Caco-2 (cell line): ENCODE data around the gene LSM14B. TPM values are rescaled to one million over a fixed set of nuclear protein-coding genes. Genes with fewer than 3 reads are reported as not detected.
"Not testable (repeated sequence)": the region's sequence is repeated elsewhere in the genome, so short reads cannot be mapped to it uniquely, and the experiment has no call there.

Experiments
- BruUV-seq: library from RNA; stranded (reverse); fragments of 400-500 nt; replicated peaks from 2 replicates; lab custom pipeline; 2021; lab: Mats Ljungman, UMichigan
- CTCF ChIA-PET: fragments of 300-600 bp; sonication (Branson Sonifier 250); formaldehyde crosslinking; loops from one replicate; lab custom pipeline; 2022; ENCODE audit warnings: antibody characterized with exemption; lab: Charles Lee
- POLR2A ChIA-PET: fragments of 300-600 bp; sonication (Branson Sonifier 250); formaldehyde crosslinking; loops from one replicate; lab custom pipeline; 2022; ENCODE audit warnings: antibody characterized with exemption; lab: Charles Lee
- DNase-seq, 2 experiments: peaks; one replicate each; pipeline versions ENCODE4 v3.0.0 to v3.0.0-alpha.2; 2020 to 2022
- H3K27me3 ChIP-seq: replicated peaks from 2 replicates; pipeline ENCODE4 v1.6.0; 2011; ENCODE audit warnings: low read length; ENCODE audit not compliant: control insufficient read depth, insufficient read depth
- H3K36me3 ChIP-seq: 2 replicates; pipeline ENCODE4 v1.5.1; 2011; ENCODE audit warnings: low read length; ENCODE audit not compliant: control insufficient read depth, insufficient read depth
- H3K4me1 ChIP-seq: fragments of 250-450 bp; sonication (Bioruptor Pico); 2 replicates; pipeline ENCODE4 v1.5.1; 2020; ENCODE audit warnings: mild to moderate bottlenecking
- H3K4me3 ChIP-seq: 2 replicates; pipeline ENCODE4 v1.5.1; 2011; ENCODE audit warnings: low read depth, mild to moderate bottlenecking, control low read depth, low read length
- H3K9me3 ChIP-seq: fragments of 250-450 bp; sonication (Bioruptor Pico); 2 replicates; pipeline ENCODE4 v1.5.1; 2020; ENCODE audit warnings: mild to moderate bottlenecking, moderate library complexity
- H3K27ac Mint-ChIP-seq: one replicate; pipeline ENCODE4 v1.8.0; 2022; ENCODE audit warnings: mixed read lengths; ENCODE audit not compliant: unreplicated experiment
- H3K27me3 Mint-ChIP-seq: one replicate; pipeline ENCODE4 v1.8.0; 2022; ENCODE audit warnings: mixed read lengths; ENCODE audit not compliant: insufficient read depth, unreplicated experiment
- H3K36me3 Mint-ChIP-seq: one replicate; pipeline ENCODE4 v1.8.0; 2022; ENCODE audit warnings: mild to moderate bottlenecking, mixed read lengths; ENCODE audit not compliant: insufficient read depth, unreplicated experiment
- H3K4me1 Mint-ChIP-seq: one replicate; pipeline ENCODE4 v1.8.0; 2022; ENCODE audit warnings: low read depth, mixed read lengths; ENCODE audit not compliant: unreplicated experiment
- H3K4me3 Mint-ChIP-seq: one replicate; pipeline ENCODE4 v1.8.0; 2022; ENCODE audit warnings: mild to moderate bottlenecking, moderate library complexity, mixed read lengths; ENCODE audit not compliant: unreplicated experiment
- H3K9me3 Mint-ChIP-seq: one replicate; pipeline ENCODE4 v1.8.0; 2022; ENCODE audit warnings: mixed read lengths; ENCODE audit not compliant: unreplicated experiment
- CTCF ChIP-seq, 2 experiments: fragments of 200-600 bp in 1 of 2; IDR thresholded peaks; 1 replicate in 1 of 2; 2 replicates in 1 of 2; pipeline versions ENCODE4 v1.5.1 to v1.8.0; 2011 to 2022; ENCODE audit warnings: antibody characterized with exemption in 1 of 2, control low read depth in 1 of 2, inconsistent platforms in 1 of 2, low read depth in 1 of 2, low read length in 1 of 2, mild to moderate bottlenecking in 1 of 2, moderate library complexity in 1 of 2; ENCODE audit not compliant: insufficient read depth in 1 of 2, severe bottlenecking in 1 of 2, unreplicated experiment in 1 of 2
- intact Hi-C: fragments of 100-400 bp; cut with micrococcal nuclease; formaldehyde crosslinking; loops from one replicate; pipeline ENCODE4 v1.10.0; 2022; ENCODE audit not compliant: unreplicated experiment
- total RNA-seq: library from RNA; stranded (reverse); gene quantifications from 2 replicates; pipeline ENCODE4 v1.2.3, GENCODE V29; 2022

Gene LSM14B
- total RNA-seq, 1 experiment from 2014 or later, result 154 TPM

- POLR2A ChIA-PET, result no interaction called here
- no TSS peak for BruUV-seq
These were observed 41.9 kb upstream of the LSM14B start for GRCh38 chr20:62080249-62080990.

GRCh38 chr20:62083312-62083711 is 39.0 kb upstream of the LSM14B start:
- Histone ChIP-seq H3K27me3 (no peaks in the 10 kb centered on the region), H3K4me1 (no peaks in the 10 kb centered on the region), H3K4me3 (no peak overlapping the region), H3K9me3 (peaks cover 8% of the 10 kb centered on the region), H3K36me3 (no peaks in the 10 kb centered on the region)
- no peaks in the 10 kb centered on the region for H3K4me1 Mint-ChIP-seq
- no TSS peak for BruUV-seq
- CTCF ChIA-PET, result no interaction called here
- H3K27ac Mint-ChIP-seq, result no peak overlapping the region
- intact Hi-C loops, result no loop called here
- TF ChIP-seq CTCF (IDR thresholded peaks at IDR 0.05; ENCODE audit: insufficient read depth in 1 of 2, low read depth in 1 of 2, low read length in 1 of 2, severe bottlenecking in 1 of 2, unreplicated experiment in 1 of 2), result no peak
- POLR2A ChIA-PET, result no interaction called here
- no peak overlapping the region for H3K4me3 Mint-ChIP-seq
- DNase-seq, result no peak
- no peaks in the 10 kb centered on the region for H3K36me3 Mint-ChIP-seq
- H3K9me3 Mint-ChIP-seq, result peaks cover 10% of the 10 kb centered on the region
- no peaks in the 10 kb centered on the region for H3K27me3 Mint-ChIP-seq

More at GRCh38 chr20:62080249-62080990, 41.9 kb upstream of the LSM14B start:
- no peak for DNase-seq
- no peaks in the 10 kb centered on the region for H3K4me1 ChIP-seq
- Mint-ChIP-seq H3K4me3 (no peak overlapping the region), H3K36me3 (no peaks in the 10 kb centered on the region), H3K27ac (no peak overlapping the region), H3K9me3 (peaks cover 29% of the 10 kb centered on the region), H3K27me3 (no peaks in the 10 kb centered on the region), H3K4me1 (no peaks in the 10 kb centered on the region)
- H3K36me3 ChIP-seq, result no peaks in the 10 kb centered on the region
- intact Hi-C loops, result no loop called here
- no peak for TF ChIP-seq CTCF (IDR thresholded peaks at IDR 0.05; ENCODE audit: insufficient read depth in 1 of 2, low read depth in 1 of 2, low read length in 1 of 2, severe bottlenecking in 1 of 2, unreplicated experiment in 1 of 2)
- no peaks in the 10 kb centered on the region for H3K27me3 ChIP-seq
- peaks cover 21% of the 10 kb centered on the region for H3K9me3 ChIP-seq
- CTCF ChIA-PET, result no interaction called here
- H3K4me3 ChIP-seq, result no peak overlapping the region

- CTCF ChIA-PET, intact Hi-C loops, H3K27ac Mint-ChIP-seq, H3K27me3 Mint-ChIP-seq, POLR2A ChIA-PET, H3K4me3 Mint-ChIP-seq, H3K4me3 ChIP-seq, BruUV-seq, H3K9me3 ChIP-seq, H3K4me1 Mint-ChIP-seq, H3K27me3 ChIP-seq, DNase-seq, H3K9me3 Mint-ChIP-seq, H3K36me3 Mint-ChIP-seq, H3K36me3 ChIP-seq, H3K4me1 ChIP-seq: not testable (repeated sequence)
These were observed 38.1 kb upstream of the LSM14B start for GRCh38 chr20:62084224-62084623.
